Stimulated activated CD4-positive, alpha-beta T cell treated with anti-CD3 and anti-CD28 coated beads, Interleukin-12 subunit alpha, Interleukin-12 subunit beta, amount 100 ng/mL, for 48 hours (primary cell): ENCODE results near the gene OR10R2.
"Not testable (repeated sequence)": the region's sequence is repeated elsewhere in the genome, so short reads cannot be mapped to it uniquely, and the experiment has no call there.

Experiments used
- DNase-seq, 3 donors: peaks; one replicate each; pipeline ENCODE4 v3.0.0-alpha.2; 2020; ENCODE audit warnings: low read depth in 2 of 3, low spot score in 1 of 3

Gene OR10R2, protein sequence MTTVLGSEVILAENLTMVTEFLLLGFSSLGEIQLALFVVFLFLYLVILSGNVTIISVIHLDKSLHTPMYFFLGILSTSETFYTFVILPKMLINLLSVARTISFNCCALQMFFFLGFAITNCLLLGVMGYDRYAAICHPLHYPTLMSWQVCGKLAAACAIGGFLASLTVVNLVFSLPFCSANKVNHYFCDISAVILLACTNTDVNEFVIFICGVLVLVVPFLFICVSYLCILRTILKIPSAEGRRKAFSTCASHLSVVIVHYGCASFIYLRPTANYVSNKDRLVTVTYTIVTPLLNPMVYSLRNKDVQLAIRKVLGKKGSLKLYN

DNA sequence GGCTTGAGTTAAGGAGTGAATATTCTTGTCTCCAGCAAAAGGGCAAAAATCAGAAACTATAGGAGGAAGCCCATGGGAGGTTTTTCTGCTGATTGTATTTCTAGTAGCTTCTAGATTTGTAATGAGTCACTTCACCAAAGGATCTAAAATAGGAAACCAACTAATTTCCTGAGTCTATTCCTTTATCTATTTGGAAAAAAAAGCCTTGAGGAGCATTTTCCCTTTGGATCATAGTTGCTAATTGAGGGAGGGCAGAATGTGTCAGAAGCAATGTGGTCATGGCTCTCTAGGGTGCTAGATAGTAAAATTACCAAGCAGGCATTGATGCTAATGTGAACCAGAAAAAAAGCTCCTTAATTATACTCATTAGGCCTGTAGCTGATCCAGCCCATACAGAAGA lies at the start of gene OR10R2:
TSS of gene OR10R2 (plus strand) at position 301 of the 400 bp plus-strand sequence. CDS start 106 bp downstream, outside the sequence.
- DNase-seq = no peak

DNA sequence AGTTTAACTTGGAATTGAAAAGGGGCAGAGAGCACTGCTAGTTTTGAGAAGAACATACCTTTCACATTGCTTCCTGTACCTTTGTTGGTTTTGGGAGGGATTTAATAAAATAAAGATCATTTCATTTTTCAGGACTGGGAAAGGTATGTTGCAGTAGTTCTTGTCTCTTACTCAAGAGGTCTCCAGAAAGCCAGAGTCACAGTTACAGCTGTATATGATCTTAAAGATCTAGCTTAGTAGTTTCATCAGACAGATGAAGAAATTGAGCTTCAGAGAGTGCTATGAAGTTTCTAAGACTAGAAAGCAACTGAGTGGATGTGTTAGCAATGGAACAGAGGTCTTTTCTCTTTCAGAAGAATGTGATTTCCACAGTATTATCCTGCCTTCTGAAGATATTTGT lies 47.0 kb upstream of the OR10R2 start:
- DNase-seq = no peak

DNA sequence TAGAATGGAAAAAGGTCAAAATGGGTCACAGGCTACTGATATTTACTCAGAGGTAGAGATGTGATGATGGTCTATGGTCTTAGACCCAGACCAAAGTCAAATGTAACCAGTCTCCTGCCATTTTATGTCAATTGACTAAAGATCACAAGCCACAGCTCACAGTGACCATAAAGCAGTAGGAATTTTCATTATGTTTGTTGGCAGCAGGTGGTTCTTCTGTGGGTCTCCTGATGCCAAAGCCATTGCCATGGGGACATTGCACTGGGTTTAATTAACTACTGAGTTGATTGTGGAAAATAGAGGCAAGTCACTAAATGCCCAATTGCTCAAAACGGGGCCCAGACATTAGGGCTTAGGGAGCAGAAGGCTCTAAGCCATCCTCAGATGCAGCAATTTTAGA lies 45.9 kb upstream of the OR10R2 start, which contains the start of gene OR10K2:
TSS of gene OR10K2 (minus strand) at position 101 of the 400 bp plus-strand sequence. CDS start 5,371 bp downstream, outside the sequence.
- no peak for DNase-seq

DNA sequence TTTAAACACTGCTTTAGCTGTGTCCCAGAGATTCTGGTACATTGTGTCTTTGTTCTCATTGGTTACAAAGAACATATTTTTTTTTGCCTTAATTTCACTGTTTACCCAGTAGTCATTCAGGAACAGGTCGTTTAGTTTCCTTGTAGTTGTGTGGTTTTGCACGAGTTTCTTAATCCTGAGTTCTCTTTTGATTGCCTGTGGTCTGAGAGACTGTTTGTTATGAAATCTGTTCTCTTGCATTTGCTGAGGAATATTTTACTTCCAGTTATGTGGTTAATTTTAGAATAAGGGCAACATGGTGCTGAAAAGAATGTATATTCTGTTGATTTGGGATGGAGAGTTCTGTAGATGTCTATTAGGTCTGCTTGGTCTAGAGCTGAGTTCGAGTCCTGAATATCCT lies 41.9 kb upstream of the OR10R2 start:
- not testable (repeated sequence) for DNase-seq

DNA sequence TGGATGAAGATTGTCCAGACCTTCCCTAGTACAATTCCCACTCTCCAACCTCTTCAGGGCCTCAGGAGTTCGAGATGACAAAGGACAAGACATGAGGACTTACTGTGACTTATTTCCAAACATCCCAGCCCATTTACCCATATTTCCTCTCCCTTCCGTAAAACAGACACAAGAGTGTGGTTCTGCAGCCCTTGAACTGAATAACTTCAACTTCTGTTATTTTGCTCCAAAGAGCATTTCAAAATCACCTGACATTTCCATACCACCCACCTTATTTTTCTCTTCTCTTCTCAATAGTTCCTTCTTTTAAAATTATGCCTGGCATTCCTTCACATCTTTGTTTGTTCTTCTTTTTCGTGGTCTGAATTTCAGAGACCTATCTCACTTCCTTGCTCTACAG lies 37.3 kb upstream of the OR10R2 start:
- no peak for DNase-seq

DNA sequence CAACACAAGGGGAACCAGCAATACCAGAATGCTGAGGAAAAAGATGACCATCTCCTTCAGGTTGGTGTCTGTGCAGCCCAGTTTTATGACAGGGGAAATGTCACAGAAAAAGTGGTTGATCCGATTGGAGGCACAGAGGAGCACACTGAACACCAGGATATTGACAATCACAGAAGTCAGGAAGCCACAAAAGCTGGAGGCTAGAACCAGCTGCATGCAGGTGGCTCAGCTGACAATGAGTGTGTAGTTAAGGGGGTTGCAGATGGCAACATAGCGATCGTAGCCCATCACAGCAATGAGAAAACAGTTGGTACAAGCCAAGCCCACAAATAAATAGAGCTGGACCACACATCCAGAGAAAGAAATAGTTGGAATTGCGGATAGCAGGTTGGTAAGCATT lies 26.6 kb upstream of the OR10R2 start:
- DNase-seq = no peak

DNA sequence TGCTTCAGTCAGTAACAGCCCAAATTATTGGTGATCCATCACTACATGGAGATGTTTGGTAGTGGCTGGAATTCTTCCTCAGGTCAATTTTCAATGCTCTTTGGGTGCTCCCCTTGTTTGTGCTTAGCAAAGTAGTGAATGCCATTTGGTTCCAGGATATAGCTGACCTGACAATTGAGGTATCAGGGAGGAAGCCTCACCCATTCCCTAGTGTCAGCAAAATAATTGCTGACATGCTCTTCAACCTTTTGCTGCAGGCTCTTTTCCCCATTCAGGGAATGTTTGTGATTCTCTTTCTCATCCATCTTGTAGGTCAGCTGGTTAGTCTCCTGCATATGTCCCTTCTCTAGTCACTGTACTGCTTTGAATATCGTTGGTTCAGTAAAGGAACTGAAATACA lies 17.5 kb upstream of the OR10R2 start:
- no peak for DNase-seq

DNA sequence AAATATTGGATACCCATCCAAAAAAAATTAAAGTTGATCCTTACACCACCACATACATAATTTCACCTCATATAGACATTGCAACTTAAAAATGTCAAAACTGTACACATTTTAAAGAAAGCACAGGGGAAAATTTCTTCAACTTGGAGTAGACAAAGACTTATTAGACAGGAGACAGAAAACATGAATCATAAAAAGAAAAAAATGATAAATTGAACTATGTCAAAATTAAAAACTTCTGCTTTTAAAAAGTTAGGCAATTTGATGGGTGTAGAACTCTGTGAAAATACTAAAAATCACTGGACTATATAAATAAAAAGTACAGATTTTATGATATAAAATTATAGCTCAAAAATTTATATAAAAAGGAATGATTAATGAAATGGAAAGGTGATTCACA lies 14.8 kb upstream of the OR10R2 start:
- no peak for DNase-seq

DNA sequence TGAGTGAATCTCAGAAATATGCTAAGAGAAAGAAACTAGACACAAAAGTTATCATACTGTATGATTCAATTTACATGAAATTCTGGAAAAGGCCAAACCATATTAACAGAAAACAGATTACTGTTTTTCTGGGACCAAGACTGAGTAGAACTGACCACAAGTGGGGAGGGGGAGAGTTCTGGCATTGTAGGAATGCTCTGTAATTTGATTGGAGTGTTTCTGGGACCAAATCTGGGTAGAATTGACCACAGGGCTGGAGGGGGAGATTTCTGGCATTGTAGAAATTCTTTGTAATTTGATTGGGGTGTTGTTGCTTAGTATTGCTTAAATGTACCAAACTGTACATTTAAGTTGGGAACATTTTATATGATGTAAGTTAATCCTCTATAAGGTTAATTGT lies 13.8 kb upstream of the OR10R2 start:
- DNase-seq = no peak

DNA sequence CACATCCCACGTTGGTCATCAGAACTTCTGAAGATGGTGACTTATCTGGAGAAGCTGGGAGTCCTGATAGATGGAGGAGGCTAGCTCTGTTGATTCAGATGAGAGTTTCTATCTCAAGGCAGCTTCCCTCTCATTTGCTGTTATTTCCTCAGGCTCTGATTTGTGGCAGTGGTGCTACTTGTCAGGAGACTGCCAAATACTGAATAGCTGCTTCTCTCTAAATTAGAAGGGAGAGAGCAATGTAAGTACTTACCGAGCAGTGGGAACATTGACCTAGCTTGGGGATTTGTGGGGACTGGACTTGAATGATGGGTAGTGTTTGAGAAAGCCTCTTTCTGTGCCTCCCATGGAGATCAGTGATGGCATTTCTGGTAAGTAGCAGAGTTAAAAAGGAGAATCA lies 10.5 kb upstream of the OR10R2 start, which contains the start of gene OR10K1:
TSS of gene OR10K1 (plus strand) at position 301 of the 400 bp plus-strand sequence. CDS start 3,728 bp downstream, outside the sequence.
- DNase-seq = no peak

DNA sequence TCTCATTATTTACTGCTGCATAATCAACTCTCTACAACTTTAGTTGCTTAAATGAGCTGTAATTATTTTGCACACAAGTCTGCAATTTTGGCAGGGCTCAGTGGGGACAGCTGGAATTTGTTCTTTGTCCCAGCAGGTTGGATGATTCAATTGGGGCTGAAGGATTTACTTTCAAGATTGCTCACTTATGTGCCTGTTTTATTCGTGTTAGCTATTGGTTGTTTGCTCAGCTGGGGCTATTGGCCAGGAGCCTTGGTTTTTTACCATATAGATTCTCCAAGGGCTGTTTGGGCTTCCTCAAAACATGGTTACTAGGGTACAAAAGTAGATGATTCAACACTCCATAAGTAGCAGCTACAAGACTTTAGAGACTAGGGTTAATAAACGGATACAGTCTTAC lies 13.4 kb downstream of the OR10R2 start:
- DNase-seq = no peak

DNA sequence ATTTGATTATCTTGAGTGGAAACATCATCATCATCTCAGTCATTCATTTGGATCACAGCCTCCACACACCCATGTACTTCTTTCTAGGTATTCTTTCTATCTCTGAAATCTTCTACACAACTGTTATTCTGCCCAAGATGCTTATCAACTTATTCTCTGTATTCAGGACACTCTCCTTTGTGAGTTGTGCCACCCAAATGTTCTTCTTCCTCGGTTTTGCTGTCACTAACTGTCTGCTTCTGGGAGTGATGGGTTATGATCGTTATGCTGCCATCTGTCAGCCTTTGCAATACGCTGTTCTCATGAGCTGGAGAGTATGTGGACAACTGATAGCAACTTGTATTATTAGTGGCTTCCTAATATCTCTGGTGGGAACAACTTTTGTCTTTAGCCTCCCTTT lies 19.3 kb downstream of the OR10R2 start:
- no peak for DNase-seq

DNA sequence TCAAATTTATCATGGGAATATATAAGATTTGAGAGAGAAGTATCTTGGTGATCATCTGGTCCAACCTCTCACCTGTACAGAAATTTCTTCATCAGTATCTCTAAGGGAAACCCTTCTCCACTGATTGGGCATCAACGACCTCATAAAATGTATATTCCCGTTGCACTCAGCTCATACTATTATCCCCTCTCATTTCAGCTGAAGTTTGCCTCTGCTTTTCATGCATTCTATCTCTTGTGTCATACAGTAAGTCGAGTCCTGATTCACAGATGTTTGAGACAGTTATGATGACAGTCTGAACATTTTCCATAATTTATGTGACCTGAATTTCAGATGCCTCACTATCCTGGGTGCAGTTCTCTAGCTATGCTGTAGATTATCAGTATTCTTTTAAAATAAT lies 21.0 kb downstream of the OR10R2 start:
- DNase-seq = no peak

DNA sequence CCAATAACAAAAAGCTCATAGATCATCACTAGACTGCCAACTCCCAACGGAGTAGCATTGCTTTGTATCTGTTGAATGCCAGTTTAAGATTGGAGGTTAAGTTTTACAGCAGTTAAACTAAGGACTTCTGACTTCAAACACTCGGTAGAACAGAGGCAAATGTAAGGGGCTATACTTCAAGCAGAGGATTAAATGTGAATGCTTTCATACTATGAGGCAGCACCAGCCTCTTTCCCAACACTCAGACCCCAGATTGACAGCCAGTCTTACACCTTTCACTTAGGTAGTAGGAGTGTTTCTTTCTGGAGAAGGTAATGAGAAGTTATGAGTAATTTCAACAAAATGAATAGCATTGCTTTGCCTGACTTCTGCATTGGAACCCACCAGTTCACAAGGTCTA lies 22.8 kb downstream of the OR10R2 start:
- DNase-seq = no peak

DNA sequence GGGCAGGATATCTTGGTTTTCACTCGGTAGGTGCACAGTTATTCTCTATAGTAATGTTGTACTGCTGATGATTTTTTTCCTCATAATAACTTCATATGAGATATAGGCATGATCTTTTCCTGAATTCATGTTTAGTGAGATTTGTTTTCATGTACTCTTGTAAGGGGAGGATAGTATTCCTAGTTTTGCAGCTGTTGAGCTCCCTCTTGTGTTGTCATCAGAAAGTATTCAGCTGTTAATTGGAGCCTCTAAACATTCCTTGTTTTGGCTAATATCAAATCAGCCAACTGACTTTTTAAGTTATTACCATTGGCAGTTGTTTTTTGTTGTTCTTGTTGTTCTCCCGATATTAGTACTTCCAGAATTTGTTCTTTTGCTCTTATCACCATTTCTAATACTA lies 24.4 kb downstream of the OR10R2 start:
- DNase-seq = no peak

DNA sequence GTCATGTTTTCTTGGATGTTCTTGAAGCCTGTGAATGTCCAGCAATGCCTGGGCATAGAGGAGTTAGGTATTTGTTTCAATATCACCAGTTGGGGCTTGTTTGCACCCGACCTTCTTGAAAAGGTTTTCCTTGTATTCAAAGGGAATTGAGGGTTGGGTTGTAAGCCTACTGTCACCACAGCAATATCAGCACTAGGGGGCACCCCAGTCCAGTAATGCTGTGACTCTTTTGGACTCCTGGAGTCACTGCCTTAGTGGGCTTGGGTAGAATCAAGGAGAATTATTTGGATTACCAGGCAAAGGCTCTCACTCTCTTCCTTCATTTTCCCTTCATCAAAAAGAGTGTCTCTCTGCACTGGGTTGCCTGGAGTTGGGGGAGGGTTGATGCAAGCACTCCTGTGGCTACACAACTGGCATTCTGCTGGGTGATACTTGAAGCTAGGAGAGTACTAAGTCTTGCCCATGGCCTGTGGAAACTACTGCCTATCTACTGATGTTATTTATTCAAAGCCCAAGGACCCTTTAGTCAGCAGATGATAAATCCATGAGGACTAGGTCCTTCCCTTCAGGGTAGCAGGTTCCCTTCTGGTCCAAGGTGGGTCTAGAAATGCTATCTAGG lies 34.5 kb downstream of the OR10R2 start:
- DNase-seq = peak; percentile 12 to 35 (median 32)

DNA sequence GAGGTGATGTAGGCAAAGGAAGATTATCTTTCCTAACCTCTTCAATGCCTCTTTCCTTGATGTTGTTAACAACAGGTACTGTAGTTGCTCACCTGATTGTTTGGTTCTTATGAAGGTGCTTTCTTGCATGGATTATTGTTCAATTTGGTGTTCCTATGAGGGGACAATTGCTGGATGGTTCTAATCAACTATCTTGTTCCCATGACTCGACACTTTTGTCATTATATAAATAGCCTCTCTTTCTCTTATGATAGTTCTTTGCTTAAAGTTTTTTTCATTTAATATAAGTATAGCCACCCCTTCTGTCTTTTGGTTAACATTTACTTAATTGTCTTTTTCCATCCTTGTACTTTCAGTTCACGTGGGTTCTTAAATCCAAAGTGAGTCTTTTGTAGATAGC lies 35.5 kb downstream of the OR10R2 start:
- no peak for DNase-seq

DNA sequence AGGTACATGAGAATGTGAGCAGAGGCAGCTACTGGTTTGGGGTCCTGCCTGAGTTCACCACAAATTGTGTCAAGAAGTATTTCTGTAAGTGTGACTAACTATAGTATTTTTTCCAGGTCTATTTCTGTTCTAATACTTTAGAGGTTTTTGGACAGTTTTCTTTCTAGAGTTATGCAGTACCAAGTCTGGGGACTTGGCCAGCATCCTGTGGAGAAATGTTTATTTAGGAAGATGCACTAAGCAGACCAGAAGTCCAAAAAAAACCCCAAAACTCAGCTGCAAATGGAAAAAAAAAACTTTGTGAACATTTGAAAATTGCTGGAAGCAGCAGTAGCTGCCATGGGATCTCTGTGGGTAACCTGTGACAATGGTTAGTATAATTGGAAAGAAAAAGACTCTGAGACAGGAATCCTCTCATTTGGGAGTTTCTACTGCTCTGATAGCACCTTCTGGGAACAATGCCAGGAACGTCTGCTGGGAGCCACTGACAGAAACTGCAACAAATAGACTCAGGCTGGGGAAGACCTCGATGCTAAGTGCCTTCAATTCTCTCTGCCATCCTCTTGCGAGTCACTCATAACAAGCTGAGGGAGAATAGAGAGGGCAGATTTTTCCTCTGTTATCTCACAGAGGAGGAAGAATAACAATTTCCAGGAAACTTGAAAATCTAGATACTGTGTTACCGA lies 37.6 kb downstream of the OR10R2 start:
- DNase-seq = no peak

DNA sequence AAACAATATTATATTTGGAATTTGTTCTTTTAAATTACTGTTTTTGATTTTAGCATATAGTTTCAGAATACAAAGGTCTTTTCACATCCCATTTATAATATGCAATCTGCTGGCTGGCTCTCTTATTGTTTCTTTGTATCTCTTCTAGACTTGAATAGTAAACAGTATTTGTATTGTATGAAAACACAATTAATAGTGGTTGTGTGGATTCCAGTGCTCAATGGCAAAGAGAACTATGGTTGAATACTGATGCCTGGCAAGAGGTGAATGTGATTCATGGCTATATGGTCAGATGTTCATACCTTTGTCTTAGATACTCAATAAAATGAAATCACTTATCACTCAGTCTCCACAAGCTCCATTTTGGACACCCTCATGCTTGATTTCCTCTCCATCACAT lies 44.9 kb downstream of the OR10R2 start:
- no peak for DNase-seq

DNA sequence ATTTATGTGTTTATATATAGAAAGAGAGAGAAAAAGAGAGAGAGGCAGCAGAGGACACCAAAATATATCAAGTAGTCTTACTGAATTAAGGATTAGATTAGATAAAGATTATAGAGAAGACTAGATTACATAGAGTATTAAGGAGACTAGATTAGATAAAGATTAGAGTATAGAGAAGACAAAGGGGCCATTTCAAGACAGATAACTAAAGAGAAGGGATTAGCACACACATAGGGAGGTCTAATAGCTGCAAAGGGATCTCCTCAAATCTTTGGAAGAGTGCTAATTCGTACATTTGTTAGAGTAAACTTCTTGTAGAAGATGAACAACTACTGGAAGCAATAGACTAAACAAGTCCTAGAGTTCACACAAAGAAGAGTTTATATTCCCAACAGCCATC lies 48.0 kb downstream of the OR10R2 start:
- DNase-seq = no peak

DNA sequence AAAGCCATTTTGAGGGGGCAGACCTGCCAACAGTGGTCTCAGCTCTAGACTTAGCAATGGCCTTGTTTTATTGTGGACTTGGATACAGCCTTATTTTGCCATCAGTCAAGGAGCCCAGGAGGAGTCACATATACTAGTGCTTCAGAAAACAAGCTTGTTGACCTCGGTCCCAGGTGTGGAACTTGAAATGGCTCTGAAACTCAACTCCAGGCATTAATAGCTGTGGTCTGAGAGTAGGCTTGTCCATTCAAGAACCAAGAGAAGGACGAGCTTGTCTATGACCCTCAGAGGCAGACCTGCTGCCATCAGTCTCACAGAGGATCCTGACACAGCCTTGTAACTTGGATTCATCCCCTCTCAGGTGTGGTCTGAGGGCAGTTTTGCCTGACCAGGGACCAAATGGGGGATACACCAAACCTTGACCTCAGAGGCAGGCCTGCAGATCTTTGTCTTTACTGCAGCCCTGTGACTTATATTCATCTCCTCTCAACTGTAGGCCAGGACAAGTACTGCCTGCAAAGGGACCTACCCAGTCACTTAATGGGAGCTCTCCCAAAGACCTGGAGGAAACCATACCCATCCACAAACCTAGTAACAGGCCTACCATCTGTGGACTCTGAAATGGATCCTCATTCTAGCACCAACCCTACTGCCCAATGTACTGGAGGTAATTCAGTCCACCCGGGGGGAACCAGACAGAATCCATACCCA lies 49.1 kb downstream of the OR10R2 start:
- no peak for DNase-seq

DNA sequence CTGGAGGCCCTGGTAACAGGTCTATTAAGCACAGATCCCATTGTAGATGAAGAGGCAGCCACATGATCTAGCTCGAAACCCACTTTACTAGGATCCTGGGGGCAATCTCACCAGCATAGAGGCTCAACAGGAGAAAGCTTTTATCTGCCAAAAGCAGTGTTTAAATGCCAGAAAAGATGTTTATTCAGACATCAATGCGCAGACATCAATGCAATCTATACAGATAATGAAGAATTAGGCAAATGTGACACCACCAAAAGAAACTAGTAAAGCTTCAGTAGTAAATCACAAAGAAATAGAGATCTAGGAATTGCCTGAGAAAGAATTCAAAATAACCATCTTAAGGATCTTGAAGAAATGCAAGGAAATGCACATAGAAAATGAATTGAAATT lies 49.6 kb downstream of the OR10R2 start:
- no peak for DNase-seq
